ENCODE results near the gene FIGNL2. TPM values are rescaled to one million over a fixed set of nuclear protein-coding genes. Genes with fewer than 3 reads are reported as not detected.
"Not testable (repeated sequence)": the region's sequence is repeated elsewhere in the genome, so short reads cannot be mapped to it uniquely, and the experiment has no call there.

FIGNL2 gene
- total and polyA plus RNA-seq, 2 of the 4 experiments (the other 2 are of a cell fraction) = under 0.01 to 0.12 TPM

- intact Hi-C loops (cut with micrococcal nuclease) = no loop called here
- Histone ChIP-seq H2AK5ac (ENCODE audit: low read depth, low read length) (no peak overlapping the region), H3K23ac (ENCODE audit: low read depth, low read length) (no peak overlapping the region), H2BK15ac (ENCODE audit: low read depth, low read length) (no peak overlapping the region), H3K79me1 (ENCODE audit: low read depth in 1 of 2, low read length in 2 of 2) (no peaks in the 10 kb centered on the region), H3K9ac (ENCODE audit: low read depth, low read length) (no peak overlapping the region), H4K20me1 (ENCODE audit: insufficient read depth, low read length) (no peaks in the 10 kb centered on the region), H2AFZ (replicated peaks; ENCODE audit: low read length, poor library complexity) (no peak overlapping the region), H3K14ac (replicated peaks; ENCODE audit: low read depth, low read length) (no peak overlapping the region), H3K4me2 (ENCODE audit: low read depth, low read length) (no peak overlapping the region), H2BK20ac (ENCODE audit: low read depth, low read length) (no peak overlapping the region), H2BK120ac (ENCODE audit: low read depth, low read length) (no peak overlapping the region), H3K56ac (ENCODE audit: extremely low read depth, insufficient read depth, low read length) (no peak overlapping the region), H3K18ac (ENCODE audit: low read depth, low read length) (no peak overlapping the region), H2BK5ac (ENCODE audit: low read depth, low read length, poor library complexity, severe bottlenecking) (no peak overlapping the region), H4K91ac (ENCODE audit: insufficient read depth, low read depth, low read length) (no peak overlapping the region), H3K4me1 (ENCODE audit: control insufficient read depth, insufficient read depth, low read length) (no peaks in the 10 kb centered on the region), H3K36me3 (ENCODE audit: control insufficient read depth, insufficient read depth, low read length) (peaks cover 6% of the 10 kb centered on the region; the same call in 1 of the 2 replicates), H3K27me3 (ENCODE audit: control insufficient read depth, insufficient read depth, low read length) (no peaks in the 10 kb centered on the region), H2AK9ac (replicated peaks; ENCODE audit: low read depth, low read length, poor library complexity) (no peak overlapping the region), H3K9me3 (ENCODE audit: control insufficient read depth, insufficient read depth, low read length) (no peaks in the 10 kb centered on the region), H3K4me3 (ENCODE audit: insufficient read depth, low read depth, low read length) (no peak overlapping the region), H3K27ac (ENCODE audit: insufficient read depth, low read length) (no peak overlapping the region), H4K8ac (ENCODE audit: low read depth in 2 of 2, low read length in 2 of 2) (no peak overlapping the region), H3K9me1 (ENCODE audit: insufficient read depth, low read length) (0 out of 2 replicates have a peak, but pooled peaks cover 3% of the 10 kb centered on the region), H4K5ac (ENCODE audit: low read depth, low read length) (no peak overlapping the region), H3K4ac (ENCODE audit: low read depth, low read length) (no peak overlapping the region)
- no peak for DNase-seq
- no TSS peak for BruUV-seq (replicated peaks)
- TF ChIP-seq CEBPB (IDR thresholded peaks at IDR 0.05; ENCODE audit: low read depth, low read length) (peak; percentile 73), POLR2A (IDR thresholded peaks at IDR 0.05; ENCODE audit: low read depth, low read length) (no peak), MXI1 (IDR thresholded peaks at IDR 0.05; ENCODE audit: borderline replicate concordance, low read depth, low read length) (no peak), RCOR1 (IDR thresholded peaks at IDR 0.05; ENCODE audit: insufficient replicate concordance, low read length) (no peak), MAFK (IDR thresholded peaks at IDR 0.05; ENCODE audit: low read depth, low read length) (no peak)
- TF ChIP-seq, protein P1, sequence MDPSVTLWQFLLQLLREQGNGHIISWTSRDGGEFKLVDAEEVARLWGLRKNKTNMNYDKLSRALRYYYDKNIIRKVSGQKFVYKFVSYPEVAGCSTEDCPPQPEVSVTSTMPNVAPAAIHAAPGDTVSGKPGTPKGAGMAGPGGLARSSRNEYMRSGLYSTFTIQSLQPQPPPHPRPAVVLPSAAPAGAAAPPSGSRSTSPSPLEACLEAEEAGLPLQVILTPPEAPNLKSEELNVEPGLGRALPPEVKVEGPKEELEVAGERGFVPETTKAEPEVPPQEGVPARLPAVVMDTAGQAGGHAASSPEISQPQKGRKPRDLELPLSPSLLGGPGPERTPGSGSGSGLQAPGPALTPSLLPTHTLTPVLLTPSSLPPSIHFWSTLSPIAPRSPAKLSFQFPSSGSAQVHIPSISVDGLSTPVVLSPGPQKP (IDR thresholded peaks at IDR 0.05; ENCODE audit: borderline replicate concordance, low read depth, low read length) = no peak
- CTCF ChIA-PET = no interaction called here
- no peak for ATAC-seq (ENCODE audit: low read depth)
- in situ Hi-C loops (cut with MboI; ENCODE audit: low sequenced_read_pairs) = no loop called here
- dilution Hi-C loops (cut with HindIII; ENCODE audit: low sequenced_read_pairs, unreplicated experiment) = no loop called here
- no CpG with 5 or more reads among the region's 1 CpG for WGBS, 2 experiments (ENCODE audit: extremely low coverage in 2 of 2, insufficient read length in 1 of 2)
- POLR2A ChIA-PET (ENCODE audit: unreplicated experiment) = no interaction called here
These were observed 50.0 kb downstream of the FIGNL2 start for GRCh38 chr12:51798501-51798900.

DNA sequence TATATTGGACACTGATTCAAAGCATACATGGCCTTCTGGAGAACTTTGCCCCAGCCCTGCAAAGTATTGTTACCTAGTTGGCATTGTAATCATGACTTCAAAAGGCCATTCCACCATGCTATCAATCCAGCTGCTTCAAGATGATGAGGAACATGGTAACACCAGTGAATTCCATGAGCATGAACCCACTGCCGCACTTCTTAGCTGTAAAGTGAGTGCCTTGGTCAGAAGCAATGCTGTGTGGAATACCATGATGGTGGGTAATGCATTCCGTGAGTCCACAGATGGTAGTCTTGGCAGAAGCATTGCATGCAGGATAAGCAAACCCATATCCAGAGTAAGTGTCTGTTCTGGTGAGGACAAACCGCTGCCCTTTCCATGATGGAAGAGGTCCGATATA lies 50.5 kb downstream of the FIGNL2 start:
- H4K5ac ChIP-seq (ENCODE audit: low read depth, low read length); H3K9ac ChIP-seq (ENCODE audit: low read depth, low read length); H2BK5ac ChIP-seq (ENCODE audit: low read depth, low read length, poor library complexity, severe bottlenecking); H3K23ac ChIP-seq (ENCODE audit: low read depth, low read length); H3K4me1 ChIP-seq (ENCODE audit: control insufficient read depth, insufficient read depth, low read length); ATAC-seq (ENCODE audit: low read depth); H4K8ac ChIP-seq (ENCODE audit: low read depth in 2 of 2, low read length in 2 of 2); H2BK20ac ChIP-seq (ENCODE audit: low read depth, low read length); H2AFZ ChIP-seq (replicated peaks; ENCODE audit: low read length, poor library complexity); H4K91ac ChIP-seq (ENCODE audit: insufficient read depth, low read depth, low read length); H3K4me3 ChIP-seq (ENCODE audit: insufficient read depth, low read depth, low read length); CTCF ChIA-PET; H2BK120ac ChIP-seq (ENCODE audit: low read depth, low read length); H3K36me3 ChIP-seq (ENCODE audit: control insufficient read depth, insufficient read depth, low read length); H3K9me1 ChIP-seq (ENCODE audit: insufficient read depth, low read length); H2AK9ac ChIP-seq (replicated peaks; ENCODE audit: low read depth, low read length, poor library complexity); H3K79me1 ChIP-seq (ENCODE audit: low read depth in 1 of 2, low read length in 2 of 2); H2BK15ac ChIP-seq (ENCODE audit: low read depth, low read length); H3K18ac ChIP-seq (ENCODE audit: low read depth, low read length); H3K9me3 ChIP-seq (ENCODE audit: control insufficient read depth, insufficient read depth, low read length); H2AK5ac ChIP-seq (ENCODE audit: low read depth, low read length); H3K14ac ChIP-seq (replicated peaks; ENCODE audit: low read depth, low read length); in situ Hi-C loops (cut with MboI; ENCODE audit: low sequenced_read_pairs); POLR2A ChIA-PET (ENCODE audit: unreplicated experiment); H3K4ac ChIP-seq (ENCODE audit: low read depth, low read length); H3K27me3 ChIP-seq (ENCODE audit: control insufficient read depth, insufficient read depth, low read length); H4K20me1 ChIP-seq (ENCODE audit: insufficient read depth, low read length); H3K27ac ChIP-seq (ENCODE audit: insufficient read depth, low read length); dilution Hi-C loops (cut with HindIII; ENCODE audit: low sequenced_read_pairs, unreplicated experiment); H3K56ac ChIP-seq (ENCODE audit: extremely low read depth, insufficient read depth, low read length); BruUV-seq (replicated peaks); H3K4me2 ChIP-seq (ENCODE audit: low read depth, low read length); intact Hi-C loops (cut with micrococcal nuclease): not testable (repeated sequence)
- DNase-seq = peak; percentile 22
- 100% methylated on average over 2 of the region's 4 CpGs; no CpG with 5 or more reads in 1 of the 2 experiments for WGBS, 2 experiments (ENCODE audit: extremely low coverage in 2 of 2, insufficient read length in 1 of 2)

Measured in IMR-90 (cell line).